ENCODE data around the gene PROM2. TPM values are rescaled to one million over a fixed set of nuclear protein-coding genes. Genes with fewer than 3 reads are reported as not detected.
"Not testable (repeated sequence)": the region's sequence is repeated elsewhere in the genome, so short reads cannot be mapped to it uniquely, and the experiment has no call there.

The PROM2 gene
- total and polyA plus RNA-seq, 4 donors, result 0.99 to 5.9 (median 2.1) TPM

GRCh38 chr2:95268211-95269035 is 5.8 kb upstream of the PROM2 start:
- peaks cover 23% of the 10 kb centered on the region for H3K4me1 ChIP-seq (ENCODE audit: control insufficient read depth, insufficient read depth, low read length)
- no peaks in the 10 kb centered on the region for H3K9me3 ChIP-seq (ENCODE audit: control insufficient read depth, insufficient read depth, low read length)
- no peaks in the 10 kb centered on the region for H3K27me3 ChIP-seq (ENCODE audit: control insufficient read depth, insufficient read depth, low read length)
- 89% methylated on average over 11 of the region's 13 CpGs for WGBS (ENCODE audit: insufficient coverage)
- DNase-seq (ENCODE audit: low read depth in 4 of 6, low spot score in 6 of 6), result no peak
- H3K27ac ChIP-seq (ENCODE audit: low read depth, low read length), result no peak overlapping the region
- no peak overlapping the region for H3K4me3 ChIP-seq (ENCODE audit: low read depth, low read length)
- H3K36me3 ChIP-seq (ENCODE audit: control insufficient read depth, insufficient read depth, low read length), result no peaks in the 10 kb centered on the region

- Histone ChIP-seq H3K36me3 (ENCODE audit: control insufficient read depth, insufficient read depth, low read length) (peaks cover under 1% of the 10 kb centered on the region), H3K4me3 (ENCODE audit: low read depth, low read length) (no peak overlapping the region), H3K27ac (ENCODE audit: low read depth, low read length) (no peak overlapping the region), H3K4me1 (ENCODE audit: control insufficient read depth, insufficient read depth, low read length) (peaks cover 23% of the 10 kb centered on the region), H3K27me3 (ENCODE audit: control insufficient read depth, insufficient read depth, low read length) (no peaks in the 10 kb centered on the region), H3K9me3 (ENCODE audit: control insufficient read depth, insufficient read depth, low read length) (no peaks in the 10 kb centered on the region)
- no peak for DNase-seq (ENCODE audit: low read depth in 4 of 6, low spot score in 6 of 6)
- WGBS (ENCODE audit: insufficient coverage), result 98% methylated on average over 6 of the region's 10 CpGs
These were observed 5.1 kb upstream of the PROM2 start for GRCh38 chr2:95269036-95269680.

GRCh38 chr2:95269745-95270144 is 4.5 kb upstream of the PROM2 start:
- not testable (repeated sequence) for H3K36me3 ChIP-seq (ENCODE audit: control insufficient read depth, insufficient read depth, low read length); H3K4me3 ChIP-seq (ENCODE audit: low read depth, low read length); H3K27ac ChIP-seq (ENCODE audit: low read depth, low read length); H3K9me3 ChIP-seq (ENCODE audit: control insufficient read depth, insufficient read depth, low read length); H3K27me3 ChIP-seq (ENCODE audit: control insufficient read depth, insufficient read depth, low read length); DNase-seq (ENCODE audit: low read depth in 4 of 6, low spot score in 6 of 6)
- peaks cover 20% of the 10 kb centered on the region for H3K4me1 ChIP-seq (ENCODE audit: control insufficient read depth, insufficient read depth, low read length)
- WGBS (ENCODE audit: insufficient coverage), result 96% methylated on average over 5 of the region's 5 CpGs

GRCh38 chr2:95270541-95271081 is 3.6 kb upstream of the PROM2 start:
- Histone ChIP-seq H3K36me3 (ENCODE audit: control insufficient read depth, insufficient read depth, low read length) (peaks cover 5% of the 10 kb centered on the region), H3K27ac (ENCODE audit: low read depth, low read length) (no peak overlapping the region), H3K4me3 (ENCODE audit: low read depth, low read length) (no peak overlapping the region), H3K27me3 (ENCODE audit: control insufficient read depth, insufficient read depth, low read length) (no peaks in the 10 kb centered on the region), H3K4me1 (ENCODE audit: control insufficient read depth, insufficient read depth, low read length) (peaks cover 14% of the 10 kb centered on the region), H3K9me3 (ENCODE audit: control insufficient read depth, insufficient read depth, low read length) (no peaks in the 10 kb centered on the region)
- 96% methylated on average over 7 of the region's 8 CpGs for WGBS (ENCODE audit: insufficient coverage)
- no peak for DNase-seq (ENCODE audit: low read depth in 4 of 6, low spot score in 6 of 6)

GRCh38 chr2:95271381-95271971 is 2.8 kb upstream of the PROM2 start:
- H3K36me3 ChIP-seq (ENCODE audit: control insufficient read depth, insufficient read depth, low read length), result peaks cover 13% of the 10 kb centered on the region
- H3K4me3 ChIP-seq (ENCODE audit: low read depth, low read length), result no peak overlapping the region
- DNase-seq (ENCODE audit: low read depth in 4 of 6, low spot score in 6 of 6), result no peak
- 86% methylated on average over 5 of the region's 6 CpGs for WGBS (ENCODE audit: insufficient coverage)
- H3K9me3 ChIP-seq (ENCODE audit: control insufficient read depth, insufficient read depth, low read length), result no peaks in the 10 kb centered on the region
- H3K4me1 ChIP-seq (ENCODE audit: control insufficient read depth, insufficient read depth, low read length), result peaks cover 14% of the 10 kb centered on the region
- no peaks in the 10 kb centered on the region for H3K27me3 ChIP-seq (ENCODE audit: control insufficient read depth, insufficient read depth, low read length)
- no peak overlapping the region for H3K27ac ChIP-seq (ENCODE audit: low read depth, low read length)

GRCh38 chr2:95272299-95272751 is 1.9 kb upstream of the PROM2 start:
- no peak for DNase-seq (ENCODE audit: low read depth in 4 of 6, low spot score in 6 of 6)
- no peaks in the 10 kb centered on the region for H3K9me3 ChIP-seq (ENCODE audit: control insufficient read depth, insufficient read depth, low read length)
- no peak overlapping the region for H3K4me3 ChIP-seq (ENCODE audit: low read depth, low read length)
- WGBS (ENCODE audit: insufficient coverage), result 44% methylated on average over 1 of the region's 6 CpGs
- H3K4me1 ChIP-seq (ENCODE audit: control insufficient read depth, insufficient read depth, low read length), result peaks cover 14% of the 10 kb centered on the region
- peaks cover 18% of the 10 kb centered on the region for H3K36me3 ChIP-seq (ENCODE audit: control insufficient read depth, insufficient read depth, low read length)
- no peaks in the 10 kb centered on the region for H3K27me3 ChIP-seq (ENCODE audit: control insufficient read depth, insufficient read depth, low read length)
- H3K27ac ChIP-seq (ENCODE audit: low read depth, low read length), result no peak overlapping the region

- Histone ChIP-seq H3K36me3 (ENCODE audit: control insufficient read depth, insufficient read depth, low read length) (peaks cover 18% of the 10 kb centered on the region), H3K27me3 (ENCODE audit: control insufficient read depth, insufficient read depth, low read length) (no peaks in the 10 kb centered on the region), H3K4me3 (ENCODE audit: low read depth, low read length) (no peak overlapping the region), H3K27ac (ENCODE audit: low read depth, low read length) (no peak overlapping the region), H3K4me1 (ENCODE audit: control insufficient read depth, insufficient read depth, low read length) (peaks cover 9% of the 10 kb centered on the region), H3K9me3 (ENCODE audit: control insufficient read depth, insufficient read depth, low read length) (no peaks in the 10 kb centered on the region)
- DNase-seq (ENCODE audit: low read depth in 4 of 6, low spot score in 6 of 6), result no peak
- no CpG with 5 or more reads among the region's 1 CpG for WGBS (ENCODE audit: insufficient coverage)
These were observed 1.5 kb upstream of the PROM2 start for GRCh38 chr2:95272781-95273180.

GRCh38 chr2:95273566-95274290 is 521 bp upstream of the PROM2 start:
- DNase-seq (ENCODE audit: low read depth in 4 of 6, low spot score in 6 of 6), result no peak
- H3K36me3 ChIP-seq (ENCODE audit: control insufficient read depth, insufficient read depth, low read length), result peaks cover 21% of the 10 kb centered on the region
- H3K9me3 ChIP-seq (ENCODE audit: control insufficient read depth, insufficient read depth, low read length), result no peaks in the 10 kb centered on the region
- no peak overlapping the region for H3K27ac ChIP-seq (ENCODE audit: low read depth, low read length)
- WGBS (ENCODE audit: insufficient coverage), result 95% methylated on average over 11 of the region's 11 CpGs
- H3K27me3 ChIP-seq (ENCODE audit: control insufficient read depth, insufficient read depth, low read length), result no peaks in the 10 kb centered on the region
- H3K4me1 ChIP-seq (ENCODE audit: control insufficient read depth, insufficient read depth, low read length), result no peaks in the 10 kb centered on the region
- H3K4me3 ChIP-seq (ENCODE audit: low read depth, low read length), result no peak overlapping the region

GRCh38 chr2:95275151-95275515 is 884 bp downstream of the PROM2 start:
- no peak for DNase-seq (ENCODE audit: low read depth in 4 of 6, low spot score in 6 of 6)
- H3K4me3 ChIP-seq (ENCODE audit: low read depth, low read length), result no peak overlapping the region
- H3K27me3 ChIP-seq (ENCODE audit: control insufficient read depth, insufficient read depth, low read length), result no peaks in the 10 kb centered on the region
- no peak overlapping the region for H3K27ac ChIP-seq (ENCODE audit: low read depth, low read length)
- H3K9me3 ChIP-seq (ENCODE audit: control insufficient read depth, insufficient read depth, low read length), result no peaks in the 10 kb centered on the region
- no peaks in the 10 kb centered on the region for H3K4me1 ChIP-seq (ENCODE audit: control insufficient read depth, insufficient read depth, low read length)
- WGBS (ENCODE audit: insufficient coverage), result 83% methylated on average over 4 of the region's 4 CpGs
- H3K36me3 ChIP-seq (ENCODE audit: control insufficient read depth, insufficient read depth, low read length), result peaks cover 21% of the 10 kb centered on the region

Measured in spinal cord (tissue), 10 donors.